Measurements from ENCODE around the gene ABCD3.

The ABCD3 gene

GRCh38 chr1:94528299-94528698 is 110.1 kb downstream of the ABCD3 start:
- H3K36me3 ChIP-seq (ENCODE audit: control insufficient read depth in 2 of 2, insufficient read depth in 2 of 2, low read length in 2 of 2) = no peaks in the 10 kb centered on the region
- H3K27me3 ChIP-seq (ENCODE audit: control insufficient read depth in 1 of 2, insufficient read depth in 2 of 2, low read length in 2 of 2) = no peaks in the 10 kb centered on the region
- no peaks in the 10 kb centered on the region for H3K4me1 ChIP-seq (ENCODE audit: control insufficient read depth, insufficient read depth, low read length)
- no peaks in the 10 kb centered on the region for H3K9me3 ChIP-seq (ENCODE audit: control insufficient read depth in 2 of 2, low read length in 2 of 2)
- H3K4me3 ChIP-seq (ENCODE audit: low read length in 2 of 2) = no peak overlapping the region
- no peak overlapping the region for H3K9ac ChIP-seq (ENCODE audit: low read length in 2 of 2)
- H3K27ac ChIP-seq (ENCODE audit: low read length) = no peak overlapping the region

GRCh38 chr1:94528826-94529225 is 110.6 kb downstream of the ABCD3 start:
- Histone ChIP-seq H3K27ac (ENCODE audit: low read length) (no peak overlapping the region), H3K4me1 (ENCODE audit: control insufficient read depth, insufficient read depth, low read length) (no peaks in the 10 kb centered on the region), H3K9ac (ENCODE audit: low read length in 2 of 2) (no peak overlapping the region), H3K36me3 (ENCODE audit: control insufficient read depth in 2 of 2, insufficient read depth in 2 of 2, low read length in 2 of 2) (no peaks in the 10 kb centered on the region), H3K27me3 (ENCODE audit: control insufficient read depth in 1 of 2, insufficient read depth in 2 of 2, low read length in 2 of 2) (no peaks in the 10 kb centered on the region), H3K9me3 (ENCODE audit: control insufficient read depth in 2 of 2, low read length in 2 of 2) (no peaks in the 10 kb centered on the region), H3K4me3 (ENCODE audit: low read length in 2 of 2) (no peak overlapping the region)

DNA sequence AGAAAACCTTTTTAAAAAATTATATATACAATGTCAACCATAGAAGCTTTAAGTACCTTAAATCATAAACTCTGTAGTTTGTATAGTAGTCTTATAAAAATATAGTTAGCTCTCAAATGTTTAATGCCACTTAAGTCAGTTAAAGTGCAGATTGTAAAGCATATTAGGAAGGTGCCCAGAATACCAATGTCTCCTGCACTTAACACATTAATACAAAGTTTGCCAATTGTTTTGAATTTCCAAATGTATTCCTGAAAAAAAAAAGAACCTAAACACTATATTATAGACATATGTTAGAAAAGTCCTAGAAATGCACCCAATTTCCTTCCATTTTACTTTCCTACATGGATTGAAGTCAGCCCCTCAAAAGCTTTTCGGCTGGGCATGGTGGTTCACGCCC is 111.2 kb downstream of the ABCD3 start:
- Histone ChIP-seq H3K9ac (ENCODE audit: low read length in 2 of 2) (no peak overlapping the region), H3K36me3 (ENCODE audit: control insufficient read depth in 2 of 2, insufficient read depth in 2 of 2, low read length in 2 of 2) (no peaks in the 10 kb centered on the region), H3K4me3 (ENCODE audit: low read length in 2 of 2) (no peak overlapping the region), H3K9me3 (ENCODE audit: control insufficient read depth in 2 of 2, low read length in 2 of 2) (no peaks in the 10 kb centered on the region), H3K27me3 (ENCODE audit: control insufficient read depth in 1 of 2, insufficient read depth in 2 of 2, low read length in 2 of 2) (no peaks in the 10 kb centered on the region), H3K27ac (ENCODE audit: low read length) (no peak overlapping the region), H3K4me1 (ENCODE audit: control insufficient read depth, insufficient read depth, low read length) (no peaks in the 10 kb centered on the region)

DNA sequence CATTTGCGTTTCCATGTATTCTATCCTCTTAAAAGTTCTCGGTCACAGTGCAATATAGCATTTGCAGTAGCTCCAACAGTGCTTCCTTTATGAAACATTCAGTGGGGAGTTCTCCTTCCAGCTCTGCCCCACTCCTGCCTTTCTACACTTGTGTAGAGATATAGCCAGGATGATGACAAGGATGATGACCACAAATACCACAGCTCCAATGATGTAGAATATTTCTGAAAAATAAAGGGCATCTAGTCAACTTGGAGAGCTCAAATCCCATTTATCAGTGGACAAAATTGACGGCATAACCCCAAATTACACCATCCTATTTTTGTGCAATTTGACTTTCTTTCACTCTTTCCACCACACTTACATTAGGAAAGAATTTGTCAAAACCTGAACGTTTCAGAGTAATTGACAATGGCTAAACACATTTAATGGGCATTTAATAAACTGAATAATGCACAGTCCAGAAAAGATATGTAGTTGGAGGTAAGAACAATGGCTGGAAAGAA is 112.2 kb downstream of the ABCD3 start:
- H3K9ac ChIP-seq (ENCODE audit: low read length in 2 of 2) = no peak overlapping the region
- no peaks in the 10 kb centered on the region for H3K27me3 ChIP-seq (ENCODE audit: control insufficient read depth in 1 of 2, insufficient read depth in 2 of 2, low read length in 2 of 2)
- H3K27ac ChIP-seq (ENCODE audit: low read length) = no peak overlapping the region
- no peak overlapping the region for H3K4me3 ChIP-seq (ENCODE audit: low read length in 2 of 2)
- no peaks in the 10 kb centered on the region for H3K9me3 ChIP-seq (ENCODE audit: control insufficient read depth in 2 of 2, low read length in 2 of 2)
- H3K36me3 ChIP-seq (ENCODE audit: control insufficient read depth in 2 of 2, insufficient read depth in 2 of 2, low read length in 2 of 2) = no peaks in the 10 kb centered on the region
- H3K4me1 ChIP-seq (ENCODE audit: control insufficient read depth, insufficient read depth, low read length) = no peaks in the 10 kb centered on the region

DNA sequence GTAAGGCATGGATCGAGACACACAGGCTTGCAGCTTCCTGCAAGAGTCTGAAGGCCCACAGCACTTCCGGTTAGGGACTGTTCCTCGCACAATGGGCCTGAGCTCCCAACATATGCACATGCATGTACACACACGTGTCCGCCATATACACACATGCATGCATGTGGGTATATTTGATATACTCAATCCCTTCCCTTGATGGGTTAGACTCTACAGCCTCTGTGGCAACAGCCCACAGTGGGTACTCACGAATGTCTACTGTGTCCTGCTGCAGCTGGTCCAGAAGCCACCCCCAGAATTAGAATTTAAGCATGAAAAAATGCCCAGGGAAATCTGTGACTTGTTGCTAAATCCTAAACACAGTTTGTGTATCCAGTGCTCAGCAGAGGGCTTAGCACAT is 113.5 kb downstream of the ABCD3 start:
- Histone ChIP-seq H3K4me1 (ENCODE audit: control insufficient read depth, insufficient read depth, low read length) (no peaks in the 10 kb centered on the region), H3K27me3 (ENCODE audit: control insufficient read depth in 1 of 2, insufficient read depth in 2 of 2, low read length in 2 of 2) (no peaks in the 10 kb centered on the region), H3K36me3 (ENCODE audit: control insufficient read depth in 2 of 2, insufficient read depth in 2 of 2, low read length in 2 of 2) (no peaks in the 10 kb centered on the region), H3K9me3 (ENCODE audit: control insufficient read depth in 2 of 2, low read length in 2 of 2) (no peaks in the 10 kb centered on the region), H3K9ac (ENCODE audit: low read length in 2 of 2) (no peak overlapping the region), H3K4me3 (ENCODE audit: low read length in 2 of 2) (no peak overlapping the region), H3K27ac (ENCODE audit: low read length) (no peak overlapping the region)

- Histone ChIP-seq H3K9ac (ENCODE audit: low read length in 2 of 2) (no peak overlapping the region), H3K36me3 (ENCODE audit: control insufficient read depth in 2 of 2, insufficient read depth in 2 of 2, low read length in 2 of 2) (no peaks in the 10 kb centered on the region)
Observed at GRCh38 chr1:94532077-94532476, 113.9 kb downstream of the ABCD3 start.

GRCh38 chr1:94535095-94535494 is 116.9 kb downstream of the ABCD3 start:
- Histone ChIP-seq H3K9me3 (ENCODE audit: control insufficient read depth in 2 of 2, low read length in 2 of 2) (no peaks in the 10 kb centered on the region), H3K27ac (ENCODE audit: low read length) (no peak overlapping the region), H3K4me1 (ENCODE audit: control insufficient read depth, insufficient read depth, low read length) (peaks cover 3% of the 10 kb centered on the region), H3K9ac (ENCODE audit: low read length in 2 of 2) (no peak overlapping the region), H3K27me3 (ENCODE audit: control insufficient read depth in 1 of 2, insufficient read depth in 2 of 2, low read length in 2 of 2) (no peaks in the 10 kb centered on the region), H3K36me3 (ENCODE audit: control insufficient read depth in 2 of 2, insufficient read depth in 2 of 2, low read length in 2 of 2) (no peaks in the 10 kb centered on the region), H3K4me3 (ENCODE audit: low read length in 2 of 2) (no peak overlapping the region)

More at GRCh38 chr1:94532077-94532476, 113.9 kb downstream of the ABCD3 start:
- Histone ChIP-seq H3K27me3 (ENCODE audit: control insufficient read depth in 1 of 2, insufficient read depth in 2 of 2, low read length in 2 of 2) (no peaks in the 10 kb centered on the region), H3K4me1 (ENCODE audit: control insufficient read depth, insufficient read depth, low read length) (no peaks in the 10 kb centered on the region), H3K4me3 (ENCODE audit: low read length in 2 of 2) (no peak overlapping the region), H3K9me3 (ENCODE audit: control insufficient read depth in 2 of 2, low read length in 2 of 2) (no peaks in the 10 kb centered on the region), H3K27ac (ENCODE audit: low read length) (no peak overlapping the region)

- H3K4me3 ChIP-seq (ENCODE audit: low read length in 2 of 2) = no peak overlapping the region
- no peaks in the 10 kb centered on the region for H3K36me3 ChIP-seq (ENCODE audit: control insufficient read depth in 2 of 2, insufficient read depth in 2 of 2, low read length in 2 of 2)
- H3K4me1 ChIP-seq (ENCODE audit: control insufficient read depth, insufficient read depth, low read length) = peaks cover 3% of the 10 kb centered on the region
- no peak overlapping the region for H3K9ac ChIP-seq (ENCODE audit: low read length in 2 of 2)
- no peak overlapping the region for H3K27ac ChIP-seq (ENCODE audit: low read length)
- H3K9me3 ChIP-seq (ENCODE audit: control insufficient read depth in 2 of 2, low read length in 2 of 2) = no peaks in the 10 kb centered on the region
- no peaks in the 10 kb centered on the region for H3K27me3 ChIP-seq (ENCODE audit: control insufficient read depth in 1 of 2, insufficient read depth in 2 of 2, low read length in 2 of 2)
Observed at GRCh38 chr1:94535879-94536278, 117.7 kb downstream of the ABCD3 start.

GRCh38 chr1:94537254-94537653 is 119.1 kb downstream of the ABCD3 start:
- Histone ChIP-seq H3K27me3 (ENCODE audit: control insufficient read depth in 1 of 2, insufficient read depth in 2 of 2, low read length in 2 of 2) (peaks cover 0 to 3% of the 10 kb centered on the region in 2 donors), H3K36me3 (ENCODE audit: control insufficient read depth in 2 of 2, insufficient read depth in 2 of 2, low read length in 2 of 2) (no peaks in the 10 kb centered on the region), H3K9ac (ENCODE audit: low read length in 2 of 2) (no peak overlapping the region), H3K4me3 (ENCODE audit: low read length in 2 of 2) (peak overlapping the region in 1 of 2 donors; percentile 35), H3K27ac (ENCODE audit: low read length) (no peak overlapping the region), H3K4me1 (ENCODE audit: control insufficient read depth, insufficient read depth, low read length) (peaks cover 9% of the 10 kb centered on the region), H3K9me3 (ENCODE audit: control insufficient read depth in 2 of 2, low read length in 2 of 2) (no peaks in the 10 kb centered on the region)

- Histone ChIP-seq H3K4me3 (ENCODE audit: low read length in 2 of 2) (peak overlapping the region in 1 of 2 donors; percentile 47), H3K4me1 (ENCODE audit: control insufficient read depth, insufficient read depth, low read length) (peaks cover 11% of the 10 kb centered on the region), H3K9ac (ENCODE audit: low read length in 2 of 2) (peak overlapping the region in 1 of 2 donors; percentile 5), H3K36me3 (ENCODE audit: control insufficient read depth in 2 of 2, insufficient read depth in 2 of 2, low read length in 2 of 2) (no peaks in the 10 kb centered on the region), H3K27ac (ENCODE audit: low read length) (no peak overlapping the region), H3K9me3 (ENCODE audit: control insufficient read depth in 2 of 2, low read length in 2 of 2) (no peaks in the 10 kb centered on the region), H3K27me3 (ENCODE audit: control insufficient read depth in 1 of 2, insufficient read depth in 2 of 2, low read length in 2 of 2) (peaks cover 0 to 8% of the 10 kb centered on the region in 2 donors)
Observed at GRCh38 chr1:94538243-94538827, 120.1 kb downstream of the ABCD3 start.

- Histone ChIP-seq H3K27me3 (ENCODE audit: control insufficient read depth in 1 of 2, insufficient read depth in 2 of 2, low read length in 2 of 2) (peaks cover 0 to 16% of the 10 kb centered on the region in 2 donors), H3K4me1 (ENCODE audit: control insufficient read depth, insufficient read depth, low read length) (peaks cover 11% of the 10 kb centered on the region), H3K4me3 (ENCODE audit: low read length in 2 of 2) (peak overlapping the region in 1 of 2 donors; percentile 44), H3K27ac (ENCODE audit: low read length) (no peak overlapping the region), H3K9ac (ENCODE audit: low read length in 2 of 2) (no peak overlapping the region), H3K36me3 (ENCODE audit: control insufficient read depth in 2 of 2, insufficient read depth in 2 of 2, low read length in 2 of 2) (no peaks in the 10 kb centered on the region), H3K9me3 (ENCODE audit: control insufficient read depth in 2 of 2, low read length in 2 of 2) (no peaks in the 10 kb centered on the region)
Observed at GRCh38 chr1:94539496-94539895, 121.3 kb downstream of the ABCD3 start.
